GM20431 (cell line): ENCODE data around the gene ITGB1.
"Not testable (repeated sequence)": the region's sequence is repeated elsewhere in the genome, so short reads cannot be mapped to it uniquely, and the experiment has no call there.

ENCODE experiments used
- in situ Hi-C: fragments of 300-500 bp; cut with MseI, MboI; formaldehyde crosslinking; loops from one replicate; pipeline ENCODE4 v1.15.0; 2020; ENCODE audit warnings: low sequenced_read_pairs; ENCODE audit not compliant: unreplicated experiment

The ITGB1 gene

GRCh38 chr10:32981760-32982159 is 23.7 kb upstream of the ITGB1 start:
- in situ Hi-C loops: no loop called here

GRCh38 chr10:32980558-32981468 is 22.8 kb upstream of the ITGB1 start:
- in situ Hi-C loops: no loop called here

DNA sequence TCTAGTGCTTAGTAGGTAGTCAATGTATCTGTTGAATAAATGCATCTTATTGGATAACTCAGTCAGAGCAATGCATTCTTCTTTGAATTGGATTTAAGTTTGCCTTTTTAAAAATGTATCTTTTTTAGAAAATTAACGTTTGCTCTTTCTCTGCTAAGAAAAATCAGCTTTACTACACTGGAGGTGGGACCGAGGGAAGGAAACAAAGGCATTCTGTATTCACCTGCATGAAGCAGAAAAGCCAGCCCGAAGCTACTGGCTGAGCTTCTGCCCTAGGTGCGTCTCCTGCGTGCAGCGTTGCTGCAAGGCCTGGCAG is 22.2 kb upstream of the ITGB1 start:
- in situ Hi-C loops: no loop called here

- in situ Hi-C loops: not testable (repeated sequence)
Observed at GRCh38 chr10:32979719-32980118, 21.7 kb upstream of the ITGB1 start.

GRCh38 chr10:32979041-32979440 is 21.0 kb upstream of the ITGB1 start:
- in situ Hi-C loops: no loop called here

DNA sequence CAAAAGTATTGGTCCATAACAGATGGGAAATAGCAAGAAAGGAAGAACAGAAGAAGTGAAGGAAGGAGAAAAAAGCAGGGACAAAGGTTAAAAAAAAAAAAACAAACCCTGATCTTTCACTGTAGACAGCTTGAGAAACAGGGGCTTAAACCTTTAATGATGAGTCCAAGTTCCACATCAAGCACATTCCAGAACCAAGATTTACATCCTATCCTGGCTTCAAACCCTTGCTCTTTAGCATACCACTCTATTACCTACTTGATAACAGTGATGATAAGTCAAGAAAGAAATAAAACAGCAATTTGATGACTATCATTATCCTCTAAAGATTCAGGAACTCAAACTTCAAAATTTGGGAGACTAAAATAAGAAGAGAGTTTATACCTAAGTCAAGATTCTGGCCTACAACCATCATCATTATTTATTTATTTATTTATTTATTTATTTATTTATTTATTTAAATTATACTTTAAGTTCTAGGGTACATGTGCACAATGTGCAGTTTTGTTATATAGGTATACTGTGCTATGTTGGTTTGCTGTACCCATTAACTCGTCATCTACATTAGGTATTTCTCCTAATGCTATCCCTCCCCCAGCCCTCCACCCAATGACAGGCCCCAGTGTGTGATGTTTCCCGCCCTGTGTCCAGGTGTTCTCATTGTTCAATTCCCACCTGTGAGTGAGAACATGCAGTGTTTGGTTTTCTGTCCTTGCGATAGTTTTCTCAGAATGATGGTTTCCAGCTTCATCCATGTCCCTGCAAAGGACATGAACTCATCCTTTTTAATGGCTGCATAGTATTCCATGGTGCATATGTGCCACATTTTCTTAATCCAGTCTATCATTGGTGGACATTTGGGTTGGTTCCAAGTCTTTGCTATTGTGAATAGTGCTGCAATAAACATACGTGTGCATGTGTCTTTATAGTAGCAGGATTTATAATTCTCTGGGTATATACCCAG is 20.1 kb upstream of the ITGB1 start:
- in situ Hi-C loops: not testable (repeated sequence)

- in situ Hi-C loops: no loop called here
Observed at GRCh38 chr10:32976338-32976737, 18.3 kb upstream of the ITGB1 start.

DNA sequence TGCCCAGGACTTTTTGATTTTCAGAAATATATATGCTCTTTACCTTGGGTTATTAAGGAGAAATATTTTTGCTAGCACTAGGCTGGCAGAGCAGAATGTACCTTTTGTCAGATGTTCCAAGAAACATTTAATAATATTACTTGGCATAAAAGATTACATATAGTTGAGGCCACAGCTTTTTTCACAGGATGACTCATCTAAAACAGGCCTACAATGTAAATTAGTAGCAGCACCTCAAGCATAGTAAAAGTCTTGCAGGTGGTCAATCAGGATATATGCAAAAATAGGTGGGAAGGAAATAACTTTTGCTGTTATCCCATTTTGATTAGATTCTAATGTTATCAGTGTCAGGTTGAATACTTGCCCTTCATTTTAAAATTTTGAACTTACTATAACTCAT is 14.9 kb upstream of the ITGB1 start:
- in situ Hi-C loops: no loop called here

DNA sequence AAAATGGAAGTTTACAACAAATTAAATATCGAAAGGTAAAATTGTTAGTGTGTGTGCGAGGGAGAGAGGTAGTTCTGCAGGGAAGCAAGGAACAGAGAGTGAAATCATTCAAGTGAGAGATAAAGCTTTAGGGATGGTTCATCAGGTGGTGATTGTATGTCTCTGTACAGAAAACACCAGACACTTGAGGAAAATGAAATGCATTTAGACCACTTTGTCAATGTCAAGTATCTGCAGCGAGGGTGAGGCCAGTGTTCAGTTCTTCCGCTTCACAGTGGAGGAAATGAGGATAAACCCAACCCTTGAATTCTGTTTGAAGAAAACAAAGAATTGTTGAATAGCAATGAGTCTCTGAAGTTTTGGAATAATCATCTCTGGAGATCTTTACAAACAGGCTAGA is 14.4 kb upstream of the ITGB1 start:
- in situ Hi-C loops: no loop called here

- in situ Hi-C loops: no loop called here
Observed at GRCh38 chr10:32971536-32972091, 13.6 kb upstream of the ITGB1 start.

DNA sequence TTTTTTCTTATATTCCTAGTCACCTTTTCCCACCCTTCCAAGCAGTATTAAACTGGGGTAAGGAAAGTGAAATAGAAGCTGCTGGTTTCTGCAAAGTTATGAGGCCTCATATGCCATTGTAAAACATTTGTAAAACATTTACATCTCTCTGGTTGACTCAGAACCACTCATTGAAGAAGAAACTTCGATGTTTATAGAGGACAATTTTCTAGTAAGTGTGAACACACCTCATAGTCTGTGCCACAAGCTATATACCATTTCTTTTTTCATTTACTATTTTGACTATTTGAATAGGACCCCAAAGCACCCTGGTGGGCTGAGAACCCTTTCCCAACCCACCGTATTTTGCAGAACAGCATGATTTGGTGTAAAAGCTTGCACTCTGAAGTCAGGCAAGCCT is 12.9 kb upstream of the ITGB1 start:
- in situ Hi-C loops: no loop called here

- in situ Hi-C loops: no loop called here
Observed at GRCh38 chr10:32964270-32964669, 6.2 kb upstream of the ITGB1 start.

- in situ Hi-C loops: no loop called here
Observed at GRCh38 chr10:32963096-32963495, 5.1 kb upstream of the ITGB1 start.

DNA sequence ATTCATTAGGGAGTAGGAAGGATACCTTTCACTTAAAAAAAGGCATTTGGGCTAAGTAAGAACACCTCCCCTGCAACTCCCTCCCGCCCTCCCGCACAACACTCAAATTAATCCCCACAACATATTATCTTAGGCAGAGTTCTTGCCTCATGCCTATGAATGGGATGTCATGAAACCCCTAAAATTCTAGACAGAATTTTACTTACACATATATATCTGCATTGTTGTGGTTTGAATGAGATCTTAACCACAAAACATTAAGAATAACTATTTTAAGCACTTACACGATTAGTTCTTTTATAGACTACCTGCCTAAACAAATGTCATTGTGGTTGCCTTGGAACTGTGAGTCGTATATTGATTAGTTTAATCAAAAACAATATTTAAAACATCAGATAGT is 4.5 kb upstream of the ITGB1 start:
- in situ Hi-C loops: no loop called here

- in situ Hi-C loops: no loop called here
Observed at GRCh38 chr10:32961895-32962369, 3.9 kb upstream of the ITGB1 start.

GRCh38 chr10:32961343-32961894 is 3.4 kb upstream of the ITGB1 start:
- in situ Hi-C loops: no loop called here

DNA sequence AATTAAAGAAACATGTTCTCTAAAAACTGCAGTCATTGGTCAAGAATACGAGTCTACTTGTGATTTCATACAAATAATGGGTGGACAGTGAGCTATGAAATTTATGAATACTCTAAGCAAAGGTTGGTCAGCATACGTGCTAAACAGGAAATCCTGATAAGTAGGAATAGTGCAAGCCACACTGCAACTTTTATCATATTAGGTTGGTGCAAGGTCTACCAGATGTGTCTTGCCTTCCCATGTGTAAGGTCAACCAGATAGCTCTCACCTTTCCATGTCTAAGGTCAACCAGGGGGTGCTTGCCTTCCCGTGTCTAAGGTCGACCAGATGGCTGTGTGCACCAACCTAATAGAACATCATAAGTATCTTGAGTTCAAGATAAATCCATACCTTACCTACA is 2.0 kb upstream of the ITGB1 start:
- in situ Hi-C loops: no loop called here

DNA sequence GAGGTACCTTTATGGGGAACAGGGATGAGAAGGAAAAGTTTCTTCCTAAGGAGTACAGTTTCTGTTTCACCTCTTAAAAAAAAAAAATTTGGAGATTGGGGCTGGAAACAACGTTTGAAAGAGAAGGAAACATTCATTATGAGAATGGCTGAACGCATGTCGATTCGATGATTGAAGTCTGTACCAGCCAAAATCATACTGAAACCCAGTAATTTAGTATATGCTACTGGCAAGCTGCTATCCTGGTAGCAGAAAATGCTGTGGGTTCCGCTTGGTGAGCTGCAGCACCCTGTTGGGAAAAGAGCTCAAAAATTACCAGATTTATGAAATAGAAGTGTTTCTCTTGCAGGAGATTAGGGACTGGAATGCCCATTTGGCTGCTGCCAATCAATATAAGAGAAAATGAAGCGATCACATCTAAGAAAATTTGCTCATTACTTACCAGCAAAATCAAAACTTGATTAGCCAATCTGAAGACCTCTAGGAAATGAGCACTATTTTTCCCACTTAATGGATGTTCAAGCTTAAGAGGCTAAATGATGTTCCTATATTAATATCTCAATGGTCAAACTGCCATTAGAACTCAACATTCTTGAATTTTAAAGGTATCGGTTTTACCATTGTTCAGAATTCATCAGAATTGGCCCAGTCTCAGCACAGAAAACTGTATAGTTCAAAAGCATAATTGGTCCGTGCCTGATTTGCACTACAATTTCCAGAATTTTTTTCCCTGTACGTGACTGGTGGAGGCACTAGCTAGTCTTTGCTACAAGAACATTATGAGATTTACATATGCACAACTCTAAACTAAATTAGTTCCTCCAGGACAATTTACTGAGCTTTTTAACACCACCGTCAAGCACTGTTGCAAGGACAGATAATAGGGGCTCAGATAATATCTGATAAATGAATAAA is 1.2 kb upstream of the ITGB1 start:
- in situ Hi-C loops: no loop called here

GRCh38 chr10:32957341-32958084 is 517 bp downstream of the ITGB1 start:
- in situ Hi-C loops: no loop called here
